GM21447 (cell line): ENCODE results near the gene TRABD2B.

ENCODE experiments used
- ATAC-seq: cut with Tn5 transposase; IDR thresholded peaks from one replicate; pipeline ENCODE4 v1.9.1; 2021; ENCODE audit not compliant: unreplicated experiment

The TRABD2B gene

DNA sequence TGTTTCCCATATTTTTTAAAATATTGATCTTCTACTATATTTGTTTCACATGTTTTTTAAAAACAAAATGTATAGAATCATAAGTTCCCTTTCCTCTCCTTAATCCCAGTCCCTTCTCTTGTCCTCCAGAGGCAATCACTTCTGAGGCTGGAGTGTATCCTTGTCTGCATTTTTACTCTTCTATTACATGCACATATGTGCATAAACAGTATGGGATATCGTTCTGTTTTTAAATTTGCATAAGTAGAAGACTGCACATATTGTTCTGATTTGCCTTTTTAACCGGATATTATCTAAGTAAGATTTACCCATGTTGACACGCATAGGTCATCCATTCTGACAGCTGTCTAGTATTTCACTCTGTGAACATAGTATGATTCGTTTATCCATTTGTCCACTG lies 142.0 kb downstream of the TRABD2B start:
- ATAC-seq = no peak

GRCh38 chr1:47854552-47855144 lies 142.5 kb downstream of the TRABD2B start:
- no peak for ATAC-seq

- ATAC-seq = no peak
Measured at GRCh38 chr1:47853852-47854251, 143.3 kb downstream of the TRABD2B start.

- ATAC-seq = no peak
Measured at GRCh38 chr1:47853059-47853458, 144.1 kb downstream of the TRABD2B start.

- no peak for ATAC-seq
Measured at GRCh38 chr1:47852006-47852718, 145.0 kb downstream of the TRABD2B start.

- ATAC-seq = no peak
Measured at GRCh38 chr1:47850451-47850850, 146.7 kb downstream of the TRABD2B start.

DNA sequence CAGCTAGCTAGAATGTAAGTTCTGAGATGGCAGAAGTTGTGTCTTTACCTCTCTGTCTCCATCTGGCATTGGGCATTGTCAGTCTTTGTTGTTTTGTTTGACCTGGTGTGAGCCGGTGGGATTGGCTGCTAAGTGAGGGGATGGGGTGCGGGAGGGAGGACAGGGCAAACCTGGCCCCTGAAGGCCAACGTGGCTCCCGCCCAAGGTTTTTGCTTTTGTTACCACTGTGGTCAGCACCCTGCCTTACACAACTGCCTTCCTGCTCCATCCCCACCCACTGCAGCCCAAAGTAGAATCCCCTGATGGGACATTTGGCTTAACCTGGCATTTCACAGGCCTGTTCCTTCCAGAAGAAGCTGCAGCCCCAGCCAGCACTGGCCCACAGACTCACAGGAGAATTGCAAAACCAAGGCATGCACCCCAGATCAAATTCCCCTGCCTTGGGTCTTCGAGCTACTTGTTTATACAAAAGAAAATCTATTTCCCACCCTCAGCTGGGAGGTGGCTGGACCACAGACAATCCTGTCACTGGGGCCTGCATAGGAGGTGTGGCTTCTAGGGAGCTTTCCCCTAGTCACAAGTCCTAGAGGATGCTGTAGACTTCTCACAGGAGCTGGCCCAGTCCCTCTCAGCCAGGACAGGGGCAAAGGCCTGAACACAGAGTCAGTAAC lies 147.5 kb downstream of the TRABD2B start:
- no peak for ATAC-seq

DNA sequence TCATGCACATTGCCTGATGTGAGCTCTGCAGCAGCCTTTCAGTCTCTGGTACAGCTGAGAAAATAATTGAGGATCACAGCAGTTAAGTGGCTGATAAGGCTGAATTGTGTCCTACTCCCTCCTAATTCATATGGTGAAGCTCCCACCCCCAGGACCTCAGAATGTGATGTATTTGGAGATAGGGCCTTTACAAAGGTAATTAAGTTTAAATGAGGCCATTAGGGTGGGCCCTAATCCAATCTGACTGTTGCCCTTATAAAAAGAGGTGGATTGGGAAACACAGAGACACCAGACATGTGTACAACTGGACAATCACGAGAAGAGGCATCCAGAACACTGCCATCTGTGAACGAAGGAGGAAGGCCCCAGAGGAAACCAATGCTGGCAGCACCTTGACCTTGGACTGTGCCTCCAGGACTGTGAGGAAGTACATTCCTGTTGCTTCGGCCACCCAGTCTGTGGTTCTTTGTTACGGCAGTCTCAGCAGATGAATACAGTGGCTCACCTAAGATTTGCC lies 148.1 kb downstream of the TRABD2B start:
- no peak for ATAC-seq

GRCh38 chr1:47847763-47848162 lies 149.4 kb downstream of the TRABD2B start:
- no peak for ATAC-seq

DNA sequence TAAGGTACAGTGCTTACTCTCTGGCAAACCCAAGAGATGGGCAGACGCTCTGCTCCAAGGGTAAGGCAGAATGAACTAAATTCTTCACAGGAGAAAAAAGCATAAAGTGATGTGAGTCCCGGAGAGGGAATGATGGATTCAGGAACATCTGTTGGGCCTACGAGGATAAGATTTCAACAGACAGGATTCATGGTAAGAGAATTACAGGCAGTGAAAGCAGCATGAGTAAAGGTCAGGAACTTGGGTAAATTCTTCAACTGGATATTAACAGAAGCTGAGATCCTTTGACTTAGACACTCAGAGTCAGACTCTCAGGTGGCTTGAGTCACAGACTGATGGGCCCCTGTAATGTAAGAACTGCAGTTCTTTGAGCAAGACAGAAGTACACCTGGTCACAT lies 152.6 kb downstream of the TRABD2B start:
- ATAC-seq = no peak

GRCh38 chr1:47843781-47844557 lies 153.2 kb downstream of the TRABD2B start:
- ATAC-seq = no peak

GRCh38 chr1:47843059-47843458 lies 154.1 kb downstream of the TRABD2B start:
- ATAC-seq = no peak

- ATAC-seq = no peak
Measured at GRCh38 chr1:47842228-47842919, 154.8 kb downstream of the TRABD2B start.

DNA sequence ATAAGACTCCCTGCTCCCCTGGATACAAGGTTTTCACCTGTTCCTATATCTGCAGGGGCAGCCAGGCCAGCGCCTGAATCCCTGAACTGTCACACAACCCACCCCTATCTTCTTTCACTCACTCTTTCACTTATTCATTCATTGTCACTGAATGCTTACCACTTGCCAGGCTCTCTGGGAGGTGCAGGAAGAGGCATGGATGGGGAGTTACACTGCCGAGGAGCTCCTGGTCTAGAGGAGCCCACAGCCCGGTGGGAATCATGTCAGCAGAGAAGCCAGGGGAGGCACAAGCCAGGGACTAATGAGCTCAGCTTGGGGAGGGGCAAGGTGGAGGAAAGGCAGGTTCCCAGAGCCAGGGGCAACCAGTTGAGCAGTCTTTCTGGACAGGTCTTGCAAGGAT lies 155.8 kb downstream of the TRABD2B start:
- no peak for ATAC-seq

- ATAC-seq = no peak
Measured at GRCh38 chr1:47840393-47841190, 156.6 kb downstream of the TRABD2B start.

DNA sequence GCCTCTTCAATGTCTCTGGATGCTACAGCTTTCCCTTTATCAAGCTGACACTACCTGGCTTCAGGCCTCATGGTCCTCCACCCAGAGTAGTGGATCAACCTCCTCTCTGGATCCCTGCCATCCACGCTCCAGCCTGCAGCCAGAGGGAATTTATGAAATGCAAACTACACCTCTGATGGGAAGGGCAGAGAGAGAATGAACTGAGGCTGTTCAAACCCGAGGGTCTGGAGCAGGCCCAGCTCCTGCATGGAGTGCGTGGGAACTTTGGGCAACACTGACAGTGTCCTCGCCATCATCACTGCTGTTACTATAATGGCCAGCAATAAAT lies 157.8 kb downstream of the TRABD2B start:
- ATAC-seq = no peak

- ATAC-seq = no peak
Measured at GRCh38 chr1:47838562-47839432, 158.4 kb downstream of the TRABD2B start.

- ATAC-seq = no peak
Measured at GRCh38 chr1:47837866-47838561, 159.2 kb downstream of the TRABD2B start.
